OCI-LY1 (cell line): Measurements from ENCODE around the gene AGTRAP.

Experiments
- EZH2 ChIP-seq: fragments of 200-600 bp; sonication (generic), shearing (Covaris generic); IDR thresholded peaks from 2 replicates; pipeline ENCODE4 v1.8.0; 2017; ENCODE audit warnings: borderline replicate concordance, mixed run types, mild to moderate bottlenecking, antibody characterized with exemption, low read length, moderate library complexity, mixed read lengths
- TF ChIP-seq, protein P1 (sequence below): fragments of 200-600 bp; sonication (generic), shearing (Covaris generic); IDR thresholded peaks from 2 replicates; pipeline ENCODE4 v1.5.1; 2017; ENCODE audit warnings: mild to moderate bottlenecking, antibody characterized with exemption, low read length, moderate library complexity, mixed read lengths

DNA sequence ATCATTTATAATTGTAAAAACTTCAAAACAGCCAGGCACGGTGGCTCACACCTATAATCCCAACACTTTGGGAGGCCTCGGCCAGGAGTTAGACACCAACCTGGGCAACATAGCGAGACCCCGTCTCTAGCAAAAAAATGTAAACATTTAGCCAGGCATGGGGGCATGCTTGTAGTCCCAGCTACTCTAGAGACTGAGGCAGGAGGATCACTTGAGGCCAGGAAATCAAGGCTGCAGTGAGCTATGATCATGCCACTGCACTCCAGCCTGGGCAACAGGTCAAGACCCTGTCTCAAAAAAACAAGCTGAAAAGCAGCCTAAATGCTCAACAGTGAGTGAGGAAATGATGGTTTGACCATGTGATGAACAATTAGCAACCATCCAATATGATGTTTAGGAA, 33.3 kb downstream of the AGTRAP start:
- TF ChIP-seq, protein P1, sequence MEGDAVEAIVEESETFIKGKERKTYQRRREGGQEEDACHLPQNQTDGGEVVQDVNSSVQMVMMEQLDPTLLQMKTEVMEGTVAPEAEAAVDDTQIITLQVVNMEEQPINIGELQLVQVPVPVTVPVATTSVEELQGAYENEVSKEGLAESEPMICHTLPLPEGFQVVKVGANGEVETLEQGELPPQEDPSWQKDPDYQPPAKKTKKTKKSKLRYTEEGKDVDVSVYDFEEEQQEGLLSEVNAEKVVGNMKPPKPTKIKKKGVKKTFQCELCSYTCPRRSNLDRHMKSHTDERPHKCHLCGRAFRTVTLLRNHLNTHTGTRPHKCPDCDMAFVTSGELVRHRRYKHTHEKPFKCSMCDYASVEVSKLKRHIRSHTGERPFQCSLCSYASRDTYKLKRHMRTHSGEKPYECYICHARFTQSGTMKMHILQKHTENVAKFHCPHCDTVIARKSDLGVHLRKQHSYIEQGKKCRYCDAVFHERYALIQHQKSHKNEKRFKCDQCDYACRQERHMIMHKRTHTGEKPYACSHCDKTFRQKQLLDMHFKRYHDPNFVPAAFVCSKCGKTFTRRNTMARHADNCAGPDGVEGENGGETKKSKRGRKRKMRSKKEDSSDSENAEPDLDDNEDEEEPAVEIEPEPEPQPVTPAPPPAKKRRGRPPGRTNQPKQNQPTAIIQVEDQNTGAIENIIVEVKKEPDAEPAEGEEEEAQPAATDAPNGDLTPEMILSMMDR = no peak
- TF ChIP-seq EZH2 = no peak
